Measurements from ENCODE around the gene COL23A1.
"Not testable (repeated sequence)": the region's sequence is repeated elsewhere in the genome, so short reads cannot be mapped to it uniquely, and the experiment has no call there.

Gene COL23A1

DNA sequence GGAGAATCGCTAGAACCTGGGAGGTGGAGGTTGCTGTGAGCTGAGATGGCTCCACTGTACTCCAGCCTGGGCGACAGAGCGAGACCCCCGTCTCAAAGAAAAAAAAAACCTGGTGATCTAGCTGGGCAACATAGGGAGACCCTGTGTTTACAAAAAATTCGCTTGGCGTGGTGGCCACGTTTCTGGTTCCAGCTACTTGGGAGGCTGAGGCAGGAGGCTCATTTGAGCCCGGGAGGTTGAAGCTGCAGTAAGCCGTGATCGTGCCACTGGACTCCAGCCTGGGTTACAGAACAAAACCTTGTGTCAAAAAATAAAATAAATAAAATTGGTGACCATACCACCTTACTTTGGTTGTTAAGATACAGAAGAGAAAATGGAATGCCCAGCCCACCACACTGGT lies 387.7 kb downstream of the COL23A1 start:
- DNase-seq = no peak

DNA sequence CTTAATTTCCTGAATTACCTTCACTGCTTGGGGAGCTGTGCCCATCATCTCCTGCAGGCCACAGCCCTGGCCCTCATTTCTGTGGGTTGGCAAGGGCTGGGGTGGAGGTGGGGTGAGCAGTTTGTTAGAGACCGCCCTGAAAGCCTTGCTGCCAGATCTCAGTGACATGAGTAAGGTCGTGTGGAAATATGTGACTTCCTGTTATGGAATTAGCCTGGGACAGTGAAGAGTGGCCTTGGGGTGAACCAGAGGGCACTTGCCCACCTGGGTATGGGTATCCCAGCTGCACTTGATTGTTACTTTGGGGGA lies 388.3 kb downstream of the COL23A1 start:
- DNase-seq = no peak

DNA sequence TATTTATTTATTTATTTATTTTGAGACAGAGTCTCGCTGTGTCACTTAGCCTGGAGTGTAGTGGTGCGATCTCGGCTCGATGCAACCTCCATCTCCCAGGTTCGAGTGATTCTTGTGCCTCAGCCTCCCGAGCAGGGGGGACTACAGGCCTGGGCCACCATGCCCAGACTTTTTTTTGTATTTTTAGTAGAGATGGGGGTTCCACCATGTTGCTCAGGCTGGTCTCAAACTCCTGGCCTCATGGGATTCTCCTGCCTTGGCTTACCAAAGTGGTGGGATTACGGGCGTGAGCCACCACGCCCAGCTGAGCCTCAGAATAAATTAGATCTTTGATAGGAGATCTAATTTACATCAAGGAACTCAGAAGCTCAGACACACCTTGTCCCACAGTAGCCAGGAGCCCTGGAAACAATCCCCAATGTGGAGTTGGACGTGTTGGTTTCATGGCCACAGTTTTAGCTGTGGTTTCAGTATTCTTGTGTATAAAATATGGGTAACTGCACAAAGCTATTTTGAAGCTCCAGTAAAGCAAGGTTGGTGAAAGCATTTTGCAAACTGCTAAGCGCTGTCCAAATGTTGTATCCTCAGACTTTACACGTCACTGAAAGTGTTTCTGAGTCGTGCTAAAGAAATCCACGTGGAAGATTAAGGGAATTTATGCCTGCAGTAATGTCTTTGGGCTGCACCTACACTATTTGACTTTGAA lies 388.8 kb downstream of the COL23A1 start:
- no peak for DNase-seq

DNA sequence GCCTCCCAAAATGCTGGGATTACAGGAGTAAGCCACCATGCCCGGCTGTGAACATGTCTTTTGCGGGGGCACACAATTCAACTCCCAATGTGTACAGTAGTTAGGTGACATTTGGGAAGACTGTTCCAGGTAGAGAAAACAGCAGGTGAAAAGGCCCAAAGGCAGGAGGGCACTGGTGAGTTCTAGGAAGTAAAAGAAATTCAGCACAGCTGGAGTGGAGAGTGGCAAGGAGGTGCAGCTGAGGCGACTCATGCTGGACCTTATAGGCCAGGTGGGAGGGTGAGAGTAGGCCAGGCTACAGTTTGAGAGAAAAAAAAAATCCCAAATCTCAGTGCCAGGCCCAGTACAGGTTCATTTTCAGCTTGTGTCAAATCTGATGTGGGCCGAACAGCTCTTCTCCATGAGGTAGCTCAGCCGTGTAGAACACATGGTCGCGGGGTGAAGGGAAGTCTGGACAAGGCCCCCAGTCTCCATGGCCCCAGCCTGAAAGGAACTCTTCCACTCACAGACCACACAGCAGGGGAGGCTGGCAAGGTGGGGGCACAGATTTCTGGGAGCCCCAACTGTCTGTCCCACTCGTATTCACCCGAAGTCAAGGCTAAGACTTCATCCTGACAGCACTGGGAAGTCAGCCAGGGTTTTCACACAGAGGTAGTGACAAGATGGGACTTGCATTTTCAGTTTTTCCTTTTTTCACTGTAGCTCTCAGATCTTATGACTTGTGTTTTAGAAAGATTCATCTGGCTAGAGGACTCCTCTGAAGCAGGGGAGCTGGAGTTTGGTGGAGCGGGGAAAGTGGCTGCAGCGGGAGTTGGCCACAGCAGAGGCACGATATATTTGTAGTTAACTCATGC lies 390.4 kb downstream of the COL23A1 start:
- DNase-seq = no peak

DNA sequence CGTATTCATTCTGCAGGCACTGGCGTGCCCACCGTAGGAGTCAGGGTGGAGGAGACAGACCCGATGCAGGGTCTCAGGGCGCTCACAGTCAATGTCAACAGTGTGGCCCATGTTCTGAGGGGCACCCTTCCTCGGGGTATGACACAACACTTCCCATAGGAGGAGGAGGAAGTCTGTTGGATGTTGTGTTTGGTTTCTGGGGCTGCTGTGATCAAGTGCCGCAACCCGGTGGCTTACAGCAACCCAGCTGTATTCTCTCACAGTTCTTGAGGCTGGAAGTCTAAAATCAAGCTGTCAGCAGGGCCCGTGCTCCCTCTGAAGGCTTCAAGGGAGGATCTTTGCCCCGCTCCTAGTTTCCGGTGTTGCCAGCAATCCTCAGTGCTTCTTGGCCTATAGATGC lies 391.5 kb downstream of the COL23A1 start:
- no peak for DNase-seq

DNA sequence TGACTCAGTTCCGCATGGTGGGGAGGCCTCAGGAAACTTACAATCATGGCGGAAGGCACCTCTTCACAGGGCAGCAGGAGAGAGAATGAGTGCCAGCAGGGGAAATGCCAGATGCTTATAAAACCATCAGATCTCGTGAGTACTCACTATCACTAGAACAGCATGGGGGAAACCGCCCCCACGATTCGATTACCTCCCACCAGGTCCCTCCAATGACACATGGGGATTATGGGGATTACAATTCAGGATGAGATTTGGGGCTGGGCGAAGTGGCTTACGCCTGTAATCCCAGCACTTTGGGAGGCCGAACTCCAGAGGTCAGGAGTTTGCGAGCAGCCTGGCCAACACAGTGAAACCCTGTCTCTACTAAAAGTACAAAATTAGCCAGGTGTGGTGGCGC lies 392.0 kb downstream of the COL23A1 start:
- not testable (repeated sequence) for DNase-seq

DNA sequence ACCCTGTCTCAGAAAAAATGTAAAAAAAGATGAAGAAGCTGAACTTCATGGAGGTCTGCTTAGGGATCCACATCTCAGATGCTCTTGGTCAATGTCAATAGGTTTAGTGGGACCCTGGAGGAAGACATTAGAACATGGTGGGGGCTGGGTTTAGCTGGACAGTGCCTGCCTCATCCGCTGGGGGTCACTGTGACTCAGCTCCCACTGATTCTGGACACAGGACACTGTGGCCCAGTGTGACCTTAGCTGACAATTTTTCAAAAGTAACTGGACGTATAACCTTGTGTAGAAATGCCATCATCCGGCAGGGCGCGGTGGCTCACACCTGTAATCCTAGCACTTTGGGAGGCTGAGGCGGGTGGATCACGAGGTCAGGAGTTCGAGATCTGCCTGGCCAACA lies 393.2 kb downstream of the COL23A1 start:
- no peak for DNase-seq

DNA sequence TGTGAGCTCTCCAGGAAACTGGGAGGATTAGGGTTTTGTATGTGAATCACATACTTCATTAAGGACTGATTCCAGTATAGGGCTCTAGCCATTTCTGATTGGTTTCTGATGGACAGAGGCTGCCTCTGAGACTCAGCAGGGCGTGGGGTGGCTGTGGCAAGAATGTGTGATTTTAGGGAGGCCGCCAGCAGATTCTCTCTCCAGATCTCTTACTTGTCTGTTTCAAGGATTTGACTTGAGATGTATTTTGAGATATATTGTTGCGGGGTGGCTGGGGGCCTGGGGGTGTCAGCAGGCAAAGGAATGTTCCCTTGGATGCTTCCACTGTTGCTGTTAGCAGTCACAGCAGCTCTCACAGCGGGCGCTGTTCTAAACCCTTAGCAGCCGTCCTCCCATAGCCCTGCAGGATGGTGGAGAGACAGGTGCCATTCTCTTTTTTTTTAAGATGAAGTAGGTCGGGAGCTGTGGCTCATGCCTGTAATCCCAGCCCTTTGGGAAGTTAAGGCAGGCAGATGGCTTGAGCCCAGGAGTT lies 393.8 kb downstream of the COL23A1 start:
- no peak for DNase-seq

DNA sequence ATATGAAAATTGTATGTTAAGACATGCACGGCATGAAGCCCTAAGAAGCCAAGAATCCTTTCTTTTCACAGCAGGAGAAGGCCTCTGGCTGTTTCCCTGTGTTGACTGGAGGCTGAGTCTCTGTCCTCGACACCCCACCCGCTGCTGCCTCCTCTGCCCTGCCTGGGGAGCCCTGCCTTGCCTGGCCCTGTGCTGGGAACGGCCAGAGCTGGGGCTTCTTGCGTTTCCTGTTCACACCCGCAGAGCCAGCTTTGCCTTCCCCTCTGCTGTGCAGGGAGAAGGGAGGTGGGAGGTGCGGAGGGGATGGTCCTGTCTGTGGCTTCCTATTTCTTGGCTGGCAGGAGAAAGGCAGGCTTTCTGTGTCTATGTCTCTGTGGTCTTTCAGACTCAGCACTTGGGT lies 396.2 kb downstream of the COL23A1 start:
- DNase-seq = no peak

DNA sequence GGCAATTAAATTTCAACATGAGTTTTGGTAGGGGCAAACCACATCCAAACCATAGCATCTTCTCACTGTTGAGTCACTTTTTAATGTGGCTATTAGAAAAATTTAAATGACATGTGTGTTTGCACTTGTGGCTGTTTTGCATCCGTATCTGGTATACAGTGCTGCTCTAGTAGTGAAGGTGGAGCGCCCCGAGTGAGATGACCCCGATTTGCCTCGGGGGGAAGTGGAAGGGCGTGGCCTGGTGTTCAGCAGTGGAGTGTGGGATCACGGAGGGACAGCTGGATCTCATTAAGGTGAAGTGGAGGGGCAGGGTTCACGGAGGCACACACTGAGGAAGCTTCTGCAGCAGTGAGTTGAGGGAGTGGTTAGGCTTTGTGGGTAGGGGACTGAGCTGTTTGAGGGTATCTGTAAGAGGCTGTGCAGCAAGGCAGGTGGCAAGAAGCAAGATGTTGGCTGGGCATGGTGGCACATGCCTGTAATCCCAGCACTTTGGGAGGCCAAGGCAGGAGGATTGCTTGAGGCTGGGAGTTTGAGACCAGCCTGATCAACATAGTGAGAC lies 396.9 kb downstream of the COL23A1 start:
- DNase-seq = no peak

DNA sequence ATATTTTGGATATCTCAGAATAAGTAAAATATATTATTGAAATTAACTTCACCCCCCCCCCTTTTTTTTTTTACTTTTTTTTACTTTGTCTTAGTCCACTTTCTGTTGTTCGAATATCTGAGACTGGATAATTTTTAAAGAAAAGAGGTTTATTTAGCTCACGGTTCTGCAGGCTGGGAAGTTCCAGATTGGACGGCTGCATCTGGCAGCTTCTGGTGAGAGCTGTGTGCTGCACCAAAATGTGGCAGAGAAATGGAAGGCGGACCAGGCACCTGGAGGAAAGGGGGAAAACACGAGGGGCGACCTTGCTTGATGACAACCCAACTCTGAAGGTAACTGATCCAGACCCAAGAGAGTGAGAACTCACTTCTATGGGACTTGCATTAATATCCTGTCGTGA lies 397.4 kb downstream of the COL23A1 start:
- no peak for DNase-seq

DNA sequence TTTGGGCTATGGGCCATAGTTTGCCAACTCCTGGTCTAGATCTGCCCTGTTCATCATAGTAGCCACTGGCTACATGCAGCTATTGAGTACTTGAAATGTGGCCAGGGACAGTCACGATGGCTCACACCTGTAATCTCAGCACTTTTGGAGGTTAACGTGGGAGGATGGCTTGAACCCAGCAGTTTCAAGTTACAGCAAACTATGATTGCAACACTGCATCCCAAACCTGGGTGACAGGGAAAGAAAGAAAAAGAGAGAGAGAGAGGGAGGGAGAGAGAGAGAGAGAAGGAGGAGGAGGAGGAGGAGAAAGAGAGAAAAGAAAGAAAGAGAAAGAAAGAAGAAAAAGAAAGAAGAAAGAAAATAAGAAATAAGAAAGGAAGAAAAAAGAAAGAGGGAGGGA lies 397.9 kb downstream of the COL23A1 start:
- DNase-seq = no peak

DNA sequence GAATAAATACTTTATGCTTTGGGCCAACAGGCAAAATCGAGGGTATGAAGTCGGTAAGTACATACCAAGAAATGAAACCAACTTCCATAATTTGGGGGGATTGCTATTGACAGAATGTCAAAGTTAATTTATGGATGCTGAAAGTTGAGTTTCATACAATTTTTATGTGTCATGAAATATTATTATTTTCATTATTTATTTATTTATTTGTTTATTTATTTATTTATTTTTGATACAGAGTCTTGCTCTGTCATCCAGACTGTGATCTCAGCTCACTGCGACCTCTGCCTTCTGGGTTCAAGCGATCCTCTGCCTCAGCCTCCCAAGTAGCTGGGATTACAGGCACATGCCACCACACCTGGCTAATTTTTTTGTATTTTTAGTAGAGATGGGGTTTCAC lies 398.5 kb downstream of the COL23A1 start:
- DNase-seq = no peak

DNA sequence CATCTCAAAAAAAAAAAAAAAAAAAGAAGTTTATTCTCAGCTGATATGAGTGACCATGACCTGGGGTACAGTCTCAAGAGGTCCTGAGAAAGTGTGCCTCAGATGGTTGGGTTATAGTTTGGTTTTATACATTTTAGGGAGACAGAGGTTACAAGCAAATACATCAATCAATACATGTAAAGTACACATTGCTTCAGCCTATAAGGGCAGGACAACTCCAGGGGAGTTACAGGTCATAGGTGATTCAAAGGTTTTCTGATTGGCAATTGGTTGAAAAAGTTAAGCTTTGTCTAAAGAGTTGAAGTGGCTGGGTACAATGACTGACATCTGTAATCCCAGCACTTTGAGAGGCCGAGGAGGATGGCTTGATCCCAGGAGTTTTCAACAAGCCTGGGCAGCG lies 400.8 kb downstream of the COL23A1 start:
- no peak for DNase-seq
